HG03025 (cell line): ENCODE measurements around the gene CLPTM1L.
"Not testable (repeated sequence)": the region's sequence is repeated elsewhere in the genome, so short reads cannot be mapped to it uniquely, and the experiment has no call there.

Source experiments
- ATAC-seq: cut with Tn5 transposase; IDR thresholded peaks from one replicate; pipeline ENCODE4 v1.9.1; 2021; ENCODE audit warnings: mild to moderate bottlenecking, moderate library complexity; ENCODE audit not compliant: unreplicated experiment, low FRiP score

Gene CLPTM1L

DNA sequence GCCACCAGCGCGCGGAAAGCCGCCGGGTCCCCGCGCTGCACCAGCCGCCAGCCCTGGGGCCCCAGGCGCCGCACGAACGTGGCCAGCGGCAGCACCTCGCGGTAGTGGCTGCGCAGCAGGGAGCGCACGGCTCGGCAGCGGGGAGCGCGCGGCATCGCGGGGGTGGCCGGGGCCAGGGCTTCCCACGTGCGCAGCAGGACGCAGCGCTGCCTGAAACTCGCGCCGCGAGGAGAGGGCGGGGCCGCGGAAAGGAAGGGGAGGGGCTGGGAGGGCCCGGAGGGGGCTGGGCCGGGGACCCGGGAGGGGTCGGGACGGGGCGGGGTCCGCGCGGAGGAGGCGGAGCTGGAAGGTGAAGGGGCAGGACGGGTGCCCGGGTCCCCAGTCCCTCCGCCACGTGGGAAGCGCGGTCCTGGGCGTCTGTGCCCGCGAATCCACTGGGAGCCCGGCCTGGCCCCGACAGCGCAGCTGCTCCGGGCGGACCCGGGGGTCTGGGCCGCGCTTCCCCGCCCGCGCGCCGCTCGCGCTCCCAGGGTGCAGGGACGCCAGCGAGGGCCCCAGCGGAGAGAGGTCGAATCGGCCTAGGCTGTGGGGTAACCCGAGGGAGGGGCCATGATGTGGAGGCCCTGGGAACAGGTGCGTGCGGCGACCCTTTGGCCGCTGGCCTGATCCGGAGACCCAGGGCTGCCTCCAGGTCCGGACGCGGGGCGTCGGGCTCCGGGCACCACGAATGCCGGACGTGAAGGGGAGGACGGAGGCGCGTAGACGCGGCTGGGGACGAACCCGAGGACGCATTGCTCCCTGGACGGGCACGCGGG is 49.9 kb downstream of the CLPTM1L start, which contains the start of gene TERT:
TERT (minus strand) TSS at position 234 of the 815 bp plus-strand sequence; CDS start at position 155, 79 bp downstream.
- ATAC-seq, result no peak

DNA sequence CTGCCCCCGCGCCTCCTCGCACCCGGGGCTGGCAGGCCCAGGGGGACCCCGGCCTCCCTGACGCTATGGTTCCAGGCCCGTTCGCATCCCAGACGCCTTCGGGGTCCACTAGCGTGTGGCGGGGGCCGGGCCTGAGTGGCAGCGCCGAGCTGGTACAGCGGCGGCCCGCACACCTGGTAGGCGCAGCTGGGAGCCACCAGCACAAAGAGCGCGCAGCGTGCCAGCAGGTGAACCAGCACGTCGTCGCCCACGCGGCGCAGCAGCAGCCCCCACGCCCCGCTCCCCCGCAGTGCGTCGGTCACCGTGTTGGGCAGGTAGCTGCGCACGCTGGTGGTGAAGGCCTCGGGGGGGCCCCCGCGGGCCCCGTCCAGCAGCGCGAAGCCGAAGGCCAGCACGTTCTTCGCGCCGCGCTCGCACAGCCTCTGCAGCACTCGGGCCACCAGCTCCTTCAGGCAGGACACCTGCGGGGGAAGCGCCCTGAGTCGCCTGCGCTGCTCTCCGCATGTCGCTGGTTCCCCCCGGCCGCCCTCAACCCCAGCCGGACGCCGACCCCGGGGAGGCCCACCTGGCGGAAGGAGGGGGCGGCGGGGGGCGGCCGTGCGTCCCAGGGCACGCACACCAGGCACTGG is 50.6 kb downstream of the CLPTM1L start:
- no peak for ATAC-seq

DNA sequence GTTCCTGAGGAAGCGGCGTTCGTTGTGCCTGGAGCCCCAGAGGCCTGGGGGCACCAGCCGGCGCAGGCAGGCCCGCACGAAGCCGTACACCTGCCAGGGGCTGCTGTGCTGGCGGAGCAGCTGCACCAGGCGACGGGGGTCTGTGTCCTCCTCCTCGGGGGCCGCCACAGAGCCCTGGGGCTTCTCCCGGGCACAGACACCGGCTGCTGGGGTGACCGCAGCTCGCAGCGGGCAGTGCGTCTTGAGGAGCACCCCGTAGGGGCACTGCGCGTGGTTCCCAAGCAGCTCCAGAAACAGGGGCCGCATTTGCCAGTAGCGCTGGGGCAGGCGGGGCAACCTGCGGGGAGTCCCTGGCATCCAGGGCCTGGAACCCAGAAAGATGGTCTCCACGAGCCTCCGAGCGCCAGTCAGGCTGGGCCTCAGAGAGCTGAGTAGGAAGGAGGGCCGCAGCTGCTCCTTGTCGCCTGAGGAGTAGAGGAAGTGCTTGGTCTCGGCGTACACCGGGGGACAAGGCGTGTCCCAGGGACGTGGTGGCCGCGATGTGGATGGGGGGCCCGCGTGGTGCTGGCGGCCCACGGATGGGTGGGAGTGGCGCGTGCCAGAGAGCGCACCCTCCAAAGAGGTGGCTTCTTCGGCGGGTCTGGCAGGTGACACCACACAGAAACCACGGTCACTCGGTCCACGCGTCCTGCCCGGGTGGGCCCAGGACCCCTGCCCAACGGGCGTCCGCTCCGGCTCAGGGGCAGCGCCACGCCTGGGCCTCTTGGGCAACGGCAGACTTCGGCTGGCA is 51.3 kb downstream of the CLPTM1L start:
- ATAC-seq, result no peak

DNA sequence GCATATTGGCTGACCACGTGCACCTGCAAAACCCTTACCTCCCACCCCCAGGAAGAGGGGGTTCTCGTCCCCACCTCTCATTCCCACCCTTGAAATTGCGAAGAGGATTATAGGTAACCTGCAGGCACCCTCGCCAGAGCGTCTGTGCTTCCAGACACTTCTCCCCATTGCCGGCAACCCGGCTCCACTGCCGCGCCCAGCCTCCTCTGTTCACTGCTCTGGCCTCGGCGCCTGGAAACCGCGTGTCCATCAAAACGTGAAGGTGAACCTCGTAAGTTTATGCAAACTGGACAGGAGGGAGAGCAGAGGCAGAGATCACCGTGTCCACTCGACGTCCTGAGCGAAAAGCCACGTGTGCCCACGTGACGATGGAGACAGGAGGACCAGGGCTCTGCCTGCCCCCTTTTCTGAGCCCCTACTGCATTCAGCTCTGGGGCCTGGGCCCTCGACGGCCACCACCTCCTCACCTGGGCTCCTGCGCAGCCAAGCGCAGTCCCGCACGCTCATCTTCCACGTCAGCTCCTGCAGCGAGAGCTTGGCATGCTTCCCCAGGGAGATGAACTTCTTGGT is 52.0 kb downstream of the CLPTM1L start:
- no peak for ATAC-seq

DNA sequence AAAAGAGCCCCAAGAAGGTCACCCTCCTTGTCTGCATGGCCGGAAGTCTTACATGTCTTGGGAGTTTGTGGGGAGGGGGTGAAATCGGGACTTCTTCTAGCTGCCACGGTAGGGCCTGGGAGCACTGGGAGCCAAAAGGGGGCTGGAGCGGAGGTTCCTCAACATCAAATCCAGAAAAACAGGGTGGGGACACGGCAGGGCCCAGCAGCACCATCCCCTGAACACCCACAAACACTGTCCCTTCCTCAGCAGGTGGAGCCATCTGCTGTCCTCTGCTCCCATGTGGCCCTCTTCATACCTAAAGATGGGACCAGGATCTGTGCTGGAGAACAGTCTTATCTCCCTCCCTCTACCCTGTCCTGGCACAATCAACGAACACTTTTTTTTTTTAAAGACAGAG is 52.8 kb downstream of the CLPTM1L start:
- ATAC-seq, result no peak

DNA sequence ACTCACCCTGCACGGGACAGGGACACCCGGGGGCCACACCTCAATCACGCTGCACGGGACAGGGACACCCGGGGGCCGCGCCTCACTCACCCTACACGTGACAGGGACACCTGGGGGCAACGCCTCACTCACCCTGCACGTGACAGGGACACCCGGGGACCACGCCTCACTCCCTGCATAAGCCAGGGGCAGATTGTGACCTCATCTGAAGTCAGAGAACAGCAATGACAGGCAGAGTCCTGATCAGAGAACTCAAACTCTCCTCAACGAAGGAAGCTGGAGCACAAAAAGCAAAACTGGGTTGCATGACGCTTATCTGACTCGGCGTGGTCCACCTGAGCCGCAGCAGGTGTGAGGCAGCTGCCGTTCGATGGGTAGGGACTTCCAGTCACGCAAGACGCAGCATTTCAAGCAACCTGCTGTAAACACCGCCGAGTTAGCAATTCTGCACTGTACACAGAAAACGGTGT is 53.3 kb downstream of the CLPTM1L start:
- no peak for ATAC-seq

DNA sequence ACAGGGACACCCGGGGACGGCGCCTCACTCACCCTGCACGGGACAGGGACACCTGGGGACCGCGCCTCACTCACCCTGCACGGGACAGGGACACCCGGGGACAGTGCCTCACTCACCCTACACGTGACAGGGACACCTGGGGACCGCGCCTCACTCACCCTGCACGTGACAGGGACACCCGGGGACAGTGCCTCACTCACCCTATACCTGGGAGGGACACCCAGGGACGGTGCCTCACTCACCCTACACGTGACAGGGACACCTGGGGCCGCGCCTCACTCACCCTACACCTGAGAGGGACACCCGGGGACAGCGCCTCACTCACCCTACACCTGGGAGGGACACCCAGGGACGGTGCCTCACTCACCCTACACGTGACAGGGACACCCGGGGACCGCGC is 53.9 kb downstream of the CLPTM1L start:
- not testable (repeated sequence) for ATAC-seq

DNA sequence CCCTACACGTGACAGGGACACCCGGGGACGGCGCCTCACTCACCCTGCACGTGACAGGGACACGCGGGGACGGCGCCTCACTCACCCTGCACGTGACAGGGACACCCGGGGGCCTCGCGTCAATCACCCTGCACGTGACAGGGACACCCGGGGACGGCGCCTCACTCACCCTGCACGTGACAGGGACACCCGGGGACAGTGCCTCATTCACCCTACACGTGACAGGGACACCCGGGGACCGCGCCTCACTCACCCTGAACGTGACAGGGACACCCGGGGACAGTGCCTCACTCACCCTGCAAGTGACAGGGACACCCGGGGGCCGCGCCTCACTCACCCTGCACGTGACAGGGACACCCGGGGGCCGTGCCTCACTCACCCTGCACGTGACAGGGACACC is 55.3 kb downstream of the CLPTM1L start:
- ATAC-seq, result not testable (repeated sequence)

DNA sequence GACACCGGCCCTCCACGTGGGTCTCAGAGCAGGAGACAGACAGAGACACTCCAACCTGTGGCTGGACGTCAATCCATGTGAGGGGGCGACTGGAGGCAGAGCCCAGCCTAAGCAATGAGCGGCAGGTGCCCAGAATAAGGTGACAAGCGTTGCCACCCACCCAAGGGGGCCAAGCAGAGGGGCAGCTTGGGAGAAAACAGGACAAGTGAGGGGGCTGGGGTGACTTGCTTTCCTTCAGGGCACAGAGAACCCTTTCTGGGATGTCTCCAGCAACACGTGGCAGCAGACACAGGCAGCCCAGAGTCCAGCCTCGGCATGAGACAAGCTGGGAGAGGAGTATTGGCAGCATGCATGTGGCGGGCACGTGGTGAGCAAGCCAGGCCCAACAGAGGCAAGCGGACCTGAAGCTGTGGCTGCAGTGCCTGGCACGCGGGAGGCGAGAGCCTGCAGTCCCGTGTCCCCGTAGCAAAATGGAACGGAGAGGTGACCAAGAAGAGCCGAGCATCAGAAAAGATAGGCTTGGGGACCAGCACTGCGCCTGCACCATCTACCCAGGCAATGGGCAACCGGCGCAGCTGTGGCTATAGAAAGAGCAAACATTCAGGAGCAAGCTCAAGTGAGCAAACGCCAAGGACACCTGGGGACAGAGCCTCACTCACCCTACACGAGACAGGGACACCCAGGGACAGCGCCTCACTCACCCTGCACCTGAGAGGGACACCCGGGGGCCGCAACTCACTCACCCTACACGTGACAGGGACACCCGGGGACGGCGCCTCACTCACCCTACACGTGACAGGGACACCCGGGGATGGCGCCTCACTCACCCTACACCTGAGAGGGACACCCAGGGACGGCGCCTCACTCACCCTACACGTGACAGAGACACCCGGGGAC is 56.2 kb downstream of the CLPTM1L start:
- no peak for ATAC-seq

DNA sequence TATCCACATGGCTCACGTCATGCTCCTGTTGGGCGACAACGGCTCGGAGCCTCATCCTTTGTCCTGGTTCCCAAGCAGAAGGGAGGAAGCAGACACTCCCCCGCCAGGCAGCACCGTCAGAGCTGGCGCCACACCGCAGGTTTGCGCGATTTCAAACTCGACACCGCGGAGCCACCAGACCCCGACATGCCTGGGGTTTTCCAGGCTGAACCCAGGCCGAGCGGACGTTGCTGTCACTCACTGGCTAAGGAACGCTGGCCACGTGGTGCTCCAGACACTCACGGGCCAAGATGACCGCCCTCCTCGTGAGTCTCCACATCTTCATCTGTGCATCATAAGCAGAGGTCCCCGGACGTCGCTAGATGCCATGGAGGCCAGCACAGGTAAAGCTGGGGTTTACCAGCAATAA is 59.0 kb downstream of the CLPTM1L start:
- ATAC-seq, result no peak

DNA sequence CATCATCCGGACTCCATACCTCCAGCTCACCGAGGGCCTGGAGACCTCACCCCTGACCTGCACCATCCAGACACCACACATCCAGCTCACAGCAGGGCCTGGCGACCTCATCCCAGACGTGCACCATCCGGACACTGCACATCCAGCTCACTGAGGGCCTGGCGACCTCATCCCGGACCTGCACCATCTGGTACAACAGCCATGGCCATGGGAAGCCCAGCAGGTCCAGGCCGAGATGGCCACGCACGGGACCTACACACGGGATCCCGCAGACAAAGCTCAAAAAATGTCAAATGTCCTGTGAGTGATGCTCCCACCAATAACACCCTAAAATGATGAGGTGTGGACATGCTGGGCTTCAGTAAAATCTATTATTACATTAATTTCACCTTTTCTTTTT is 59.8 kb downstream of the CLPTM1L start:
- no peak for ATAC-seq

DNA sequence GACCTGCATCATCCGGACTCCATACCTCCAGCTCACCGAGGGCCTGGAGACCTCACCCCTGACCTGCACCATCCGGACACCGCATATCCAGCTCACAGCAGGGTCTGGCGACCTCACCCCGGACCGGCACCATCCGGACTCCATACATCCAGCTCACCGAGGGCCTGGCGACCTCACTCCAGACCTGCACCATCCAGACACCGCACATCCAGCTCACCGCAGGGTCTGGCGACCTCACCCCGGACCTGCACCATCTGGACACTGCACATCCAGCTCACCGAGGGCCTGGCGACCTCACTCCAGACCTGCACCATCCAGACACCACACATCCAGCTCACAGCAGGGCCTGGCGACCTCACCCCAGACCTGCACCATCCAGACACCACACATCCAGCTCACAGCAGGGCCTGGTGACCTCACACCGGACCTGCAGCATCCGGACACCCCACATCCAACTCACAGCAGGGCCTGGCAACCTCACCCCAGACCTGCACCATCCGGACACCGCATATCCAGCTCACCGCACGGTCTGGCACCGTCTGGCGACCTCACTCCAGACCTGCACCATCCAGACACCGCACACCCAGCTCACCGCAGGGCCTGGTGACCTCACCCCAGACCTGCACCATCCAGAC is 60.4 kb downstream of the CLPTM1L start:
- not testable (repeated sequence) for ATAC-seq

DNA sequence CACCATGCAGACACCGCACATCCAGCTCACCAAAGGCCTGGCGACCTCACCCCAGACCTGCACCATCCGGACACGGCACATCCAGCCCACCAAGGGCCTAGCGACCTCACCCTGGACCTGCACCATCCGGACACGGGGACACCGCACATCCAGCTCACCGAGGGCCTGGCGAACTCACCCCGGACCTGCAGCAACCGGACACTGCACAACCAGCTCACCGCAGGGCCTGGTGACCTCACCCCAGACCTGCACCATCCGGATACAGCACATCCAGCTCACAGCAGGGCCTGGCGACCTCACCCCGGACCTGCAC is 61.2 kb downstream of the CLPTM1L start:
- ATAC-seq, result not testable (repeated sequence)

DNA sequence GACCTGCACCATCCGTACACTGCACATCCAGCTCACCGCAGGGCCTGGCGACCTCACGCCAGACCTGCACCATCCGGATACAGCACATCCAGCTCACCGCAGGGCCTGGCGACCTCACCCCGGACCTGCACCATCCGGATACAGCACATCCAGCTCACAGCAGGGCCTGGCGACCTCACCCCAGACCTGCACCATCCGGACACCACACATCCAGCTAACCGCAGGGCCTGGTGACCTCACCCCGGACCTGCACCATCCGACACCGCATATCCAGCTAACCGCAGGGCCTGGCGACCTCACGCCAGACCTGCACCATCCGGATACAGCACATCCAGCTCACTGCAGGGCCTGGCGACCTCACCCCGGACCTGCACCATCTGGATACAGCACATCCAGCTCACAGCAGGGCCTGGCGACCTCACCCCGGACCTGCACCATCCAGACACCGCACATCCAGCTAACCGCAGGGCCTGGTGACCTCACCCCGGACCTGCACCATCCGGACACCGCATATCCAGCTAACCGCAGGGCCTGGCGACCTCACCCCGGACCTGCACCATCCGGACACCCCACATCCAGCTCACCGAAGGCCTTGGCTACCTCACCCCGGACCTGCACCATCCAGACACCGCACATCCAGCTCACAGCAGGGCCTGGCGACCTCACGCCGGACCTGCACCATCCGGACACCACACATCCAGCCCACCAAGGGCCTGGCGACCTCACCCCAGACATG is 61.7 kb downstream of the CLPTM1L start:
- ATAC-seq, result not testable (repeated sequence)

DNA sequence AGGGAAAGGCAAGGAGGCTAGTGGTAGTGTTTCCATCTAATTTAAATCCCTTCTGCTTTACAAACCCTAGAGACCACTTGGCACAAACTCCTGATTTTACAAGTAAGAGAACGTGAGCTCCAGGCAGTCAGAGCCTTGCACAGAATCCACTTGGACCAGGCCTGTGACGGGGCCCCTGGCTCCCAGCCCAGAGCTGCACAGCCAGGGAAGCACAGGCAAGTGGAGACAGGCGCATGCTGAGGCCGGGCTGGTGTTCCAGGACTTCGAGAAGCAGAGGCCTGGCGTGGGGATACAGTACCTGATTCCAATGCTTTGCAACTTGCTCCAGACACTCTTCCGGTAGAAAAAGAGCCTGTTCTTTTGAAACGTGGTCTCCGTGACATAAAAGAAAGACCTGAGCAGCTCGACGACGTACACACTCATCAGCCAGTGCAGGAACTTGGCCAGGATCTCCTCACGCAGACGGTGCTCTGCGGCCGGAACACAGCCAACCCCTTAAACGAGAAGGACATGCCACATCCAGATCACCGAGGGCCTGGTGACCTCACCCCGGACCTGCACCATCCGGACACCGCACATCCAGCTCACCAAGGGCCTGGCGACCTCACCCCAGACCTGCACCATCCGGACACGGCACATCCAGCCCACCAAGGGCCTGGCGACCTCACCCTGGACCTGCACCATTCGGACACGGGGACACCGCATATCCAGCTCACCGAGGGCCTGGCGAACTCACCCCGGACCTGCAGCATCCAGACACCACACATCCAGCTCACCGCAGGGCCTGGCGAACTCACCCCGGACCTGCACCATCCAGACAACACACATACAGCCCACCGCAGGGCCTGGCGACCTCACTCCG is 62.5 kb downstream of the CLPTM1L start:
- ATAC-seq, result no peak

DNA sequence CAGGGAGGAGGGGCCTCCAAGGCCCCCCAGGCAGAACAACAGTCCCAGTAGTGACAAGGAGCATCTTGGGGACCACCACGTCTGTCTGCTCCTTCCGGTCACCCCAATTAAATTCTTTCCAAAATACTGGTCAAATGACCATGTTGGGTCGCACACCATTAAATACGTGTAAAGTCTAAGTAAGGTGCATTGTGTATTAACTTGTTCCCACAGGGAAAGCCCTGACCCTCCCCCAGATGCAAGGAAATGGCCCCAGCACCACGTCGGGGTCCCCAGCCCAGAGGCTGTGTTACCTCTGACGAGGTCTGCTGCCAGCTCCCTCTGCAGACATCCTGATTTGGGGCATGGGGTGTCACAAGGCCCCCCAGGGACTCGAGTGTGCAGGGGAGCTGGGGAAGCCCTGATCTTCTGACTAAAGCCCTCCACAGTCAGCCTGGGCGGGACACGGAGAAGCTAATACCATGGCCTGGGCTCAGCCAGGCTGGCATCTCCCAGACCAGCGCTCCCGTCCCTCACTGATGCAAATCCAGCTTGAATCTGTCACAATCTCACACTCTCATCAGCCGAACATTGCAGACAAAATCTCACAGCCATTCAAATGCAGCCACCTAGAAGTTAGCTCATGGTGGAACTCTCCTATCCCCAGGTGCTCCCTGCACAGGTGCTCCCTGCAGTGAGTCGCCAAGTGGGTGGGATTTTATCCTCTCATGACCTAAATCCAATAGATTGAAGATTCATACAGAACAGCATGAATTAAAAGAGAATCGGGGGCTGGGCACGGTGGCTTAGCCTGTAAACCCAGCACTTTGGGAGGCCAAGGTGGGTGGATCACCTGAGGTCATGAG is 63.6 kb downstream of the CLPTM1L start:
- ATAC-seq, result no peak
